Fibroblast of lung (primary cell): ENCODE results near the gene TBL2. TPM values are rescaled to one million over a fixed set of nuclear protein-coding genes. Genes with fewer than 3 reads are reported as not detected.

Experiments
- DNase-seq, 2 donors: peaks; one replicate each; pipeline versions ENCODE4 v3.0.0 to v3.0.0-alpha.2; 2010; ENCODE audit warnings: low read depth in 2 of 2
- H2AFZ ChIP-seq: 2 replicates; pipeline ENCODE4 v1.5.1; 2012; ENCODE audit warnings: low read length, control low read depth, inconsistent platforms
- H3K27ac ChIP-seq: 2 replicates; pipeline ENCODE4 v1.5.1; 2011; ENCODE audit warnings: low read length, control low read depth; ENCODE audit not compliant: insufficient read depth
- H3K27me3 ChIP-seq: 2 replicates; pipeline ENCODE4 v1.5.1; 2011; ENCODE audit warnings: mild to moderate bottlenecking, low read length; ENCODE audit not compliant: control insufficient read depth, insufficient read depth
- H3K36me3 ChIP-seq: 2 replicates; pipeline ENCODE4 v1.5.1; 2011; ENCODE audit warnings: low read length; ENCODE audit not compliant: control insufficient read depth, insufficient read depth
- H3K4me1 ChIP-seq: 2 replicates; pipeline ENCODE4 v1.5.1; 2011; ENCODE audit warnings: low read length; ENCODE audit not compliant: control insufficient read depth, insufficient read depth; ENCODE audit errors: extremely low read depth
- H3K4me2 ChIP-seq: 2 replicates; pipeline ENCODE4 v1.5.1; 2011; ENCODE audit warnings: low read length, control low read depth; ENCODE audit not compliant: insufficient read depth; ENCODE audit errors: extremely low read depth
- H3K4me3 ChIP-seq, 4 experiments: fragments of 200-600 bp in 1 of 4; sonication (generic) in 1 of 4; replicated peaks in 1 of 4; 2 replicates each; pipeline ENCODE4 v1.5.1; 2011 to 2016; ENCODE audit warnings: low read length in 4 of 4, low read depth in 3 of 4, mild to moderate bottlenecking in 3 of 4, control low read depth in 2 of 4, inconsistent platforms in 1 of 4, mixed read lengths in 1 of 4; ENCODE audit not compliant: insufficient read depth in 1 of 4; ENCODE audit errors: control extremely low read depth in 1 of 4
- H3K79me2 ChIP-seq: 2 replicates; pipeline ENCODE4 v1.5.1; 2012; ENCODE audit warnings: mild to moderate bottlenecking, low read length, inconsistent platforms; ENCODE audit not compliant: control insufficient read depth, insufficient read depth
- H3K9ac ChIP-seq: 2 replicates; pipeline ENCODE4 v1.5.1; 2011; ENCODE audit warnings: mild to moderate bottlenecking, low read length, control low read depth; ENCODE audit not compliant: insufficient read depth
- H3K9me3 ChIP-seq: 2 replicates; pipeline ENCODE4 v1.5.1; 2012; ENCODE audit warnings: low read depth, low read length; ENCODE audit not compliant: control insufficient read depth, insufficient read depth
- H4K20me1 ChIP-seq: 2 replicates; pipeline ENCODE4 v1.5.1; 2011; ENCODE audit warnings: low read length; ENCODE audit not compliant: control insufficient read depth, insufficient read depth; ENCODE audit errors: extremely low read depth
- EZH2 ChIP-seq: IDR thresholded peaks from 2 replicates; pipeline ENCODE4 v1.5.1; 2012; ENCODE audit warnings: low read length, control low read depth, mild to moderate bottlenecking; ENCODE audit errors: missing control alignments
- polyA plus RNA-seq, 2 donors: library from polyadenylated mRNA; depleted of rRNA in 1 of 2; stranded (reverse) in 1 of 2; unstranded in 1 of 2; fragments of >200 nt; gene quantifications; 2 replicates each; pipeline ENCODE4 v1.2.1, GENCODE V29; 2011 to 2012; ENCODE audit warnings: missing spikeins in 1 of 2
- total RNA-seq: library from RNA; depleted of rRNA; stranded (reverse); fragments of >200 nt; gene quantifications from 2 replicates; pipeline ENCODE4 v1.2.1, GENCODE V29; 2014
- TF ChIP-seq, protein P1 (sequence below), 2 donors: IDR thresholded peaks in 1 of 2; conservative IDR thresholded peaks in 1 of 2; 1 replicate in 1 of 2; 2 replicates in 1 of 2; pipeline ENCODE4 v1.5.1; 2011 to 2012; ENCODE audit warnings: low read length in 2 of 2, control low read depth in 1 of 2, inconsistent platforms in 1 of 2, low read depth in 1 of 2, mild to moderate bottlenecking in 1 of 2

The TBL2 gene
- total and polyA plus RNA-seq, 2 donors (not counting 1 experiment from before 2014, with no cell fraction given), result 40.1 to 58.6 TPM

DNA sequence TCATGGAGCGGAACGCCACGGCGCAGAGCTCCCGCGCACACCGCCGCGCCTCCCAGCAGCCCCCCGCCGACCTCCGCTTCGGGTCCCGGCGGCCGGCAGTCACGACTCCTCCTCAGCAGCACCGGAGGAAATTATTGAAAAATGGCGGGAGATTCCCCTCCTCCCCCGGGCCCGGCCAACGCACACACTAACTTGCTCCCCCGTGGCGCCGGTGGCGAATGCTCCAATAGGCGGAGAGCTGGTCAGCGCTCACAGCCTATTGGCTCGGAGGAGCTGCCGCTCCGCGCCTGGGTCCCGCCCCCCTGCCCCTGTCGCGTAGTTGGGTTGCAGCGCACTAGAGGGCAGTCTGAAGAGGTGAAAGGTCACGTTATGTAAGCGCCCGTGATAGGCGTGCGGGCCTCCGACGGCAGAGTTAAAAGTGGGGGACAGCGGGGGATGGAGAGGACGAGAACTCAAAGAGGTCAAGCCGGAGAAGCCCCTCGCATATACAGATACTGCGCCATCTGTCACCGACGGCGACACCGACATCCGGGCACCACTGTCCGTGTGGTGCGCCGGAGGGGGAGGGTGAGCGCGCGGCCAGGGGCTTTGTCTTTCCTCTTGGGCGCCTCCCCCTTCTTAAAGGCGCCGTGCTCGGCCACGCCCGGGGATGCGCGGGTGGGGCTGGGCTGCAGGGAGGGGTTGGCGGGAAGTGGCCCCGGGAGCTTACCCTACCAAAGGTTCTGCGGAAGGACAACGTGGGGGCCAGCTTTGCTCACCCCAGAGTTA lies 56.1 kb downstream of the TBL2 start, which contains the start of gene BAZ1B:
BAZ1B (minus strand) TSS at position 189 of the 768 bp plus-strand sequence. CDS start 360 bp downstream, outside the sequence.
- no peaks in the 10 kb centered on the region for H3K27me3 ChIP-seq
- no peaks in the 10 kb centered on the region for H3K4me1 ChIP-seq
- H3K4me3 ChIP-seq, result peak within 1 kb of the TSS; percentile 60 to 91 (median 78)
- H3K27ac ChIP-seq, result peak within 1 kb of the TSS; percentile 74
- H4K20me1 ChIP-seq, result peaks cover 2% of the 10 kb centered on the region
- peak within 1 kb of the TSS; percentile 85 for H2AFZ ChIP-seq
- no peaks in the 10 kb centered on the region for H3K9me3 ChIP-seq
- H3K4me2 ChIP-seq, result peak within 1 kb of the TSS; percentile 95
- peaks cover 41% of the 10 kb centered on the region for H3K79me2 ChIP-seq
- peak; percentile 97 to 99 for DNase-seq
- peaks cover 2% of the 10 kb centered on the region for H3K36me3 ChIP-seq
- H3K9ac ChIP-seq, result peak within 1 kb of the TSS; percentile 79
- TF ChIP-seq, protein P1, sequence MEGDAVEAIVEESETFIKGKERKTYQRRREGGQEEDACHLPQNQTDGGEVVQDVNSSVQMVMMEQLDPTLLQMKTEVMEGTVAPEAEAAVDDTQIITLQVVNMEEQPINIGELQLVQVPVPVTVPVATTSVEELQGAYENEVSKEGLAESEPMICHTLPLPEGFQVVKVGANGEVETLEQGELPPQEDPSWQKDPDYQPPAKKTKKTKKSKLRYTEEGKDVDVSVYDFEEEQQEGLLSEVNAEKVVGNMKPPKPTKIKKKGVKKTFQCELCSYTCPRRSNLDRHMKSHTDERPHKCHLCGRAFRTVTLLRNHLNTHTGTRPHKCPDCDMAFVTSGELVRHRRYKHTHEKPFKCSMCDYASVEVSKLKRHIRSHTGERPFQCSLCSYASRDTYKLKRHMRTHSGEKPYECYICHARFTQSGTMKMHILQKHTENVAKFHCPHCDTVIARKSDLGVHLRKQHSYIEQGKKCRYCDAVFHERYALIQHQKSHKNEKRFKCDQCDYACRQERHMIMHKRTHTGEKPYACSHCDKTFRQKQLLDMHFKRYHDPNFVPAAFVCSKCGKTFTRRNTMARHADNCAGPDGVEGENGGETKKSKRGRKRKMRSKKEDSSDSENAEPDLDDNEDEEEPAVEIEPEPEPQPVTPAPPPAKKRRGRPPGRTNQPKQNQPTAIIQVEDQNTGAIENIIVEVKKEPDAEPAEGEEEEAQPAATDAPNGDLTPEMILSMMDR (conservative IDR thresholded peaks at IDR 0.05 in 1 of 2, IDR thresholded peaks at IDR 0.05 in 1 of 2; ENCODE audit: low read depth in 1 of 2, low read length in 2 of 2), result peak in 1 of 2 donors; percentile 8
- TF ChIP-seq EZH2, result no peak

DNA sequence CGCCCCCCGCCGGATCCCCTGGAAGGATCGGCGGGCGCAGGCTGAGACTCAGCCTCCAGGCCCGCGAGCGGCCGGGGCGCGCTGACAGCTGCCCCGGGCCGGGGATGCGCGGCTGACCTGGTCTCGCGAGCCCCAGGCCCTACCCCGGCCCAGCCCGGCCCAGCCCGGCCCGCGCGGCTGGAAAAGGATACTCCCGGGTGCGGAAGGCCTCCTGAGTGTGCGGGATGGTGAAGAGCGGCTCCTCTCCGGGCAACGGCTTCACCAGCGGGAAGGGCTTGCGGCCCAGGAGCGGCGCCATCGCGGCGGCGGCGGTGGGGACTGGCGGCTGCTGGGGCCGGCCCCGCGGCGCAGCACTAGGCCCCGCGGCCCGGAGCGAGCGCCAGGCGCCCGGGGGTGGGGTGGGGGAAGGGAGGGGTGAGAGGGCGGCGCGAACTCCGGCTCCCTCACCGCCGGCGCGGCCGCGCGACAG lies 56.7 kb downstream of the TBL2 start:
- Histone ChIP-seq H4K20me1 (peaks cover 2% of the 10 kb centered on the region), H3K9me3 (no peaks in the 10 kb centered on the region), H3K36me3 (peaks cover 2% of the 10 kb centered on the region), H2AFZ (no peak overlapping the region), H3K27me3 (no peaks in the 10 kb centered on the region), H3K4me1 (no peaks in the 10 kb centered on the region), H3K4me2 (no peak overlapping the region), H3K4me3 (peak overlapping the region; percentile 35 to 88 (median 64)), H3K27ac (peak overlapping the region; percentile 74), H3K79me2 (peaks cover 47% of the 10 kb centered on the region), H3K9ac (peak overlapping the region; percentile 79)
- TF ChIP-seq, protein P1 (conservative IDR thresholded peaks at IDR 0.05 in 1 of 2, IDR thresholded peaks at IDR 0.05 in 1 of 2; ENCODE audit: low read depth in 1 of 2, low read length in 2 of 2), result no peak
- no peak for TF ChIP-seq EZH2
- peak in 1 of 2 donors; percentile 47 for DNase-seq
